ENCODE results near the gene LRMDA. TPM values are rescaled to one million over a fixed set of nuclear protein-coding genes. Genes with fewer than 3 reads are reported as not detected.

The LRMDA gene
- total RNA-seq, 6 donors from 2014 or later: 12.8 to 185 (median 18.1) TPM

GRCh38 chr10:76066457-76066856, 635.0 kb downstream of the LRMDA start:
- 80 to 95% methylated on average over 1 of the region's 1 CpG for WGBS, 2 donors
- H3K27me3 ChIP-seq: no peaks in the 10 kb centered on the region
- no peaks in the 10 kb centered on the region for H3K36me3 ChIP-seq
- H3K9me3 ChIP-seq: no peaks in the 10 kb centered on the region
- ATAC-seq (ENCODE audit: low FRiP score in 2 of 2) (no peak), DNase-seq (no peak)
- no peak overlapping the region for H3K27ac ChIP-seq
- H3K4me1 ChIP-seq: no peaks in the 10 kb centered on the region
- TF ChIP-seq POLR2A (IDR thresholded peaks at IDR 0.05) (no peak), CTCF (IDR thresholded peaks at IDR 0.05) (no peak), POLR2AphosphoS5 (IDR thresholded peaks at IDR 0.05) (no peak), EP300 (IDR thresholded peaks at IDR 0.05) (no peak)
- no peak overlapping the region for H3K4me3 ChIP-seq

GRCh38 chr10:76067447-76067846, 636.0 kb downstream of the LRMDA start:
- H3K27ac ChIP-seq: no peak overlapping the region
- no peaks in the 10 kb centered on the region for H3K36me3 ChIP-seq
- no peak for TF ChIP-seq POLR2AphosphoS5 (IDR thresholded peaks at IDR 0.05)
- no peak for TF ChIP-seq EP300 (IDR thresholded peaks at IDR 0.05)
- TF ChIP-seq POLR2A (IDR thresholded peaks at IDR 0.05): no peak
- no peak for TF ChIP-seq CTCF (IDR thresholded peaks at IDR 0.05)
- no peak for ATAC-seq (ENCODE audit: low FRiP score in 2 of 2)
- no peaks in the 10 kb centered on the region for H3K9me3 ChIP-seq
- no peak overlapping the region for H3K4me3 ChIP-seq
- 94 to 95% methylated on average over 3 of the region's 3 CpGs for WGBS, 2 donors
- H3K4me1 ChIP-seq: no peaks in the 10 kb centered on the region
- no peak for DNase-seq
- H3K27me3 ChIP-seq: no peaks in the 10 kb centered on the region

GRCh38 chr10:76068856-76069255, 637.4 kb downstream of the LRMDA start:
- H3K36me3 ChIP-seq: no peaks in the 10 kb centered on the region
- WGBS, 2 donors: 88 to 100% methylated on average over 3 of the region's 3 CpGs
- no peak for TF ChIP-seq POLR2AphosphoS5 (IDR thresholded peaks at IDR 0.05)
- no peak for TF ChIP-seq CTCF (IDR thresholded peaks at IDR 0.05)
- no peak for TF ChIP-seq EP300 (IDR thresholded peaks at IDR 0.05)
- TF ChIP-seq POLR2A (IDR thresholded peaks at IDR 0.05): no peak
- DNase-seq (no peak), ATAC-seq (ENCODE audit: low FRiP score in 2 of 2) (no peak)
- H3K9me3 ChIP-seq: no peaks in the 10 kb centered on the region
- H3K27me3 ChIP-seq: no peaks in the 10 kb centered on the region
- H3K4me3 ChIP-seq: no peak overlapping the region
- no peak overlapping the region for H3K27ac ChIP-seq
- H3K4me1 ChIP-seq: no peaks in the 10 kb centered on the region

GRCh38 chr10:76070916-76071315, 639.5 kb downstream of the LRMDA start:
- Histone ChIP-seq H3K4me3 (no peak overlapping the region), H3K27ac (no peak overlapping the region), H3K36me3 (no peaks in the 10 kb centered on the region), H3K4me1 (no peaks in the 10 kb centered on the region), H3K27me3 (no peaks in the 10 kb centered on the region), H3K9me3 (no peaks in the 10 kb centered on the region)
- TF ChIP-seq CTCF (IDR thresholded peaks at IDR 0.05) (no peak), POLR2AphosphoS5 (IDR thresholded peaks at IDR 0.05) (no peak), POLR2A (IDR thresholded peaks at IDR 0.05) (no peak)
- 88 to 98% methylated on average over 5 of the region's 5 CpGs for WGBS, 2 donors
- DNase-seq: no peak
- no peak for ATAC-seq (ENCODE audit: low FRiP score in 2 of 2)

- H3K4me3 ChIP-seq: no peak overlapping the region
- ATAC-seq (ENCODE audit: low FRiP score in 2 of 2): no peak
- no peak for DNase-seq
- H3K4me1 ChIP-seq: no peaks in the 10 kb centered on the region
- H3K9me3 ChIP-seq: no peaks in the 10 kb centered on the region
- H3K27ac ChIP-seq: no peak overlapping the region
- 68 to 73% methylated on average over 5 of the region's 5 CpGs for WGBS, 2 donors
- H3K27me3 ChIP-seq: no peaks in the 10 kb centered on the region
- TF ChIP-seq CTCF (IDR thresholded peaks at IDR 0.05) (no peak), POLR2A (IDR thresholded peaks at IDR 0.05) (no peak), POLR2AphosphoS5 (IDR thresholded peaks at IDR 0.05) (no peak), EP300 (IDR thresholded peaks at IDR 0.05) (no peak)
- no peaks in the 10 kb centered on the region for H3K36me3 ChIP-seq
Observed at GRCh38 chr10:76071653-76072365, 640.4 kb downstream of the LRMDA start.
